Mesenchymal stem cell (in vitro differentiated cells and primary cell): ENCODE data around the gene GPBP1. TPM values are rescaled to one million over a fixed set of nuclear protein-coding genes. Genes with fewer than 3 reads are reported as not detected.
A peak's percentile ranks its signal among the peaks of the same experiment; 100 is the strongest.

Source experiments
- DNase-seq: peaks from one replicate; pipeline ENCODE4 v3.0.0-alpha.2; 2013
- H2AFZ ChIP-seq: one replicate; pipeline ENCODE4 v1.6.1; 2013; ENCODE audit warnings: low read depth, mild to moderate bottlenecking, control low read depth, inconsistent platforms, low read length, moderate library complexity
- H2AK5ac ChIP-seq: 2 replicates; pipeline ENCODE4 v1.6.1; 2013; ENCODE audit warnings: low read length, moderate library complexity, mild to moderate bottlenecking, inconsistent platforms; ENCODE audit not compliant: severe bottlenecking
- H2BK120ac ChIP-seq: one replicate; pipeline ENCODE4 v1.6.1; 2013; ENCODE audit warnings: low read depth, mild to moderate bottlenecking, inconsistent platforms, low read length, moderate library complexity
- H2BK12ac ChIP-seq, 2 experiments: one replicate each; pipeline ENCODE4 v1.6.1; 2013; ENCODE audit warnings: inconsistent platforms in 2 of 2, low read length in 2 of 2, mild to moderate bottlenecking in 2 of 2, moderate library complexity in 2 of 2, control low read depth in 1 of 2
- H2BK15ac ChIP-seq: one replicate; pipeline ENCODE4 v1.6.1; 2013; ENCODE audit warnings: mild to moderate bottlenecking, low read depth, inconsistent platforms; ENCODE audit not compliant: poor library complexity, severe bottlenecking
- H2BK5ac ChIP-seq: 2 replicates; pipeline ENCODE4 v1.6.1; 2013; ENCODE audit warnings: low read depth, mild to moderate bottlenecking, low read length, control low read depth, inconsistent platforms; ENCODE audit not compliant: poor library complexity, severe bottlenecking
- H3K14ac ChIP-seq, 2 experiments: one replicate each; pipeline ENCODE4 v1.6.1; 2013; ENCODE audit warnings: inconsistent platforms in 2 of 2, low read length in 2 of 2, control low read depth in 1 of 2, mild to moderate bottlenecking in 1 of 2, moderate library complexity in 1 of 2
- H3K18ac ChIP-seq, 2 experiments: one replicate each; pipeline ENCODE4 v1.6.1; 2013; ENCODE audit warnings: inconsistent platforms in 2 of 2, low read length in 2 of 2, control low read depth in 1 of 2, low read depth in 1 of 2, mild to moderate bottlenecking in 1 of 2
- H3K23ac ChIP-seq, 2 experiments: one replicate each; pipeline ENCODE4 v1.6.1; 2013; ENCODE audit warnings: inconsistent platforms in 2 of 2, low read length in 2 of 2, mild to moderate bottlenecking in 2 of 2, moderate library complexity in 2 of 2, control low read depth in 1 of 2
- H3K27ac ChIP-seq: 2 replicates; pipeline ENCODE4 v1.5.1; 2013; ENCODE audit warnings: mild to moderate bottlenecking, moderate library complexity, low read length, control low read depth, inconsistent platforms; ENCODE audit not compliant: poor library complexity, severe bottlenecking
- H3K27me3 ChIP-seq, 2 experiments: 2 replicates each; pipeline versions ENCODE4 v1.6.1 to v1.7.0; 2013; ENCODE audit warnings: low read length in 2 of 2, mild to moderate bottlenecking in 2 of 2, moderate library complexity in 2 of 2, control low read depth in 1 of 2, inconsistent platforms in 1 of 2; ENCODE audit not compliant: control insufficient read depth in 1 of 2, insufficient read depth in 1 of 2
- H3K36me3 ChIP-seq, 2 experiments: 2 replicates each; pipeline versions ENCODE4 v1.6.1 to v1.7.0; 2013; ENCODE audit warnings: low read length in 2 of 2, control low read depth in 1 of 2, inconsistent platforms in 1 of 2, low read depth in 1 of 2, mild to moderate bottlenecking in 1 of 2; ENCODE audit not compliant: insufficient read depth in 2 of 2, control insufficient read depth in 1 of 2
- H3K4ac ChIP-seq, 2 experiments: one replicate each; pipeline ENCODE4 v1.6.1; 2013; ENCODE audit warnings: inconsistent platforms in 2 of 2, low read length in 2 of 2, mild to moderate bottlenecking in 2 of 2, moderate library complexity in 2 of 2, control low read depth in 1 of 2, low read depth in 1 of 2
- H3K4me1 ChIP-seq: 2 replicates; pipeline ENCODE4 v1.6.1; 2013; ENCODE audit warnings: low read depth, low read length, control low read depth; ENCODE audit not compliant: control insufficient read depth, insufficient read depth
- H3K4me2 ChIP-seq: 2 replicates; pipeline ENCODE4 v1.6.1; 2013; ENCODE audit warnings: low read length, mild to moderate bottlenecking, inconsistent platforms; ENCODE audit not compliant: poor library complexity, severe bottlenecking
- H3K4me3 ChIP-seq, 2 experiments: 2 replicates each; pipeline versions ENCODE4 v1.5.1 to v1.7.0; 2013; ENCODE audit warnings: low read length in 2 of 2, mild to moderate bottlenecking in 2 of 2, control low read depth in 1 of 2, low read depth in 1 of 2; ENCODE audit not compliant: insufficient read depth in 1 of 2
- H3K79me1 ChIP-seq: replicated peaks from 2 replicates; pipeline ENCODE4 v1.6.1; 2013; ENCODE audit warnings: mild to moderate bottlenecking, control low read depth, low read length, inconsistent platforms; ENCODE audit not compliant: poor library complexity, severe bottlenecking
- H3K9ac ChIP-seq: 2 replicates; pipeline ENCODE4 v1.7.0; 2013; ENCODE audit warnings: mild to moderate bottlenecking, low read length, moderate library complexity
- H3K9me3 ChIP-seq: 2 replicates; pipeline ENCODE4 v1.7.0; 2013; ENCODE audit warnings: mild to moderate bottlenecking, low read length; ENCODE audit not compliant: control insufficient read depth
- H4K8ac ChIP-seq: one replicate; pipeline ENCODE4 v1.6.1; 2013; ENCODE audit warnings: inconsistent platforms, mild to moderate bottlenecking, low read length, moderate library complexity
- H4K91ac ChIP-seq: one replicate; pipeline ENCODE4 v1.6.1; 2013; ENCODE audit warnings: mild to moderate bottlenecking, low read length, inconsistent platforms
- WGBS: methylation state at CpG from one replicate; pipeline ENCODE4 v1.1.7; 2013; ENCODE audit warnings: mixed read lengths; 5-methylcytosine and 5-hydroxymethylcytosine counted together
- polyA plus RNA-seq, 2 experiments: library from polyadenylated mRNA; stranded (reverse); fragments of 200-250 nt; gene quantifications; one replicate each; pipeline ENCODE4 v1.2.3, GENCODE V29; 2013

Gene GPBP1, protein sequence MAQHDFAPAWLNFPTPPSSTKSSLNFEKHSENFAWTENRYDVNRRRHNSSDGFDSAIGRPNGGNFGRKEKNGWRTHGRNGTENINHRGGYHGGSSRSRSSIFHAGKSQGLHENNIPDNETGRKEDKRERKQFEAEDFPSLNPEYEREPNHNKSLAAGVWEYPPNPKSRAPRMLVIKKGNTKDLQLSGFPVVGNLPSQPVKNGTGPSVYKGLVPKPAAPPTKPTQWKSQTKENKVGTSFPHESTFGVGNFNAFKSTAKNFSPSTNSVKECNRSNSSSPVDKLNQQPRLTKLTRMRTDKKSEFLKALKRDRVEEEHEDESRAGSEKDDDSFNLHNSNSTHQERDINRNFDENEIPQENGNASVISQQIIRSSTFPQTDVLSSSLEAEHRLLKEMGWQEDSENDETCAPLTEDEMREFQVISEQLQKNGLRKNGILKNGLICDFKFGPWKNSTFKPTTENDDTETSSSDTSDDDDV
- polyA plus RNA-seq (2013, experiment 1 of 2), result 35.5 TPM
- 37.4 TPM for polyA plus RNA-seq (2013, experiment 2 of 2)

DNA sequence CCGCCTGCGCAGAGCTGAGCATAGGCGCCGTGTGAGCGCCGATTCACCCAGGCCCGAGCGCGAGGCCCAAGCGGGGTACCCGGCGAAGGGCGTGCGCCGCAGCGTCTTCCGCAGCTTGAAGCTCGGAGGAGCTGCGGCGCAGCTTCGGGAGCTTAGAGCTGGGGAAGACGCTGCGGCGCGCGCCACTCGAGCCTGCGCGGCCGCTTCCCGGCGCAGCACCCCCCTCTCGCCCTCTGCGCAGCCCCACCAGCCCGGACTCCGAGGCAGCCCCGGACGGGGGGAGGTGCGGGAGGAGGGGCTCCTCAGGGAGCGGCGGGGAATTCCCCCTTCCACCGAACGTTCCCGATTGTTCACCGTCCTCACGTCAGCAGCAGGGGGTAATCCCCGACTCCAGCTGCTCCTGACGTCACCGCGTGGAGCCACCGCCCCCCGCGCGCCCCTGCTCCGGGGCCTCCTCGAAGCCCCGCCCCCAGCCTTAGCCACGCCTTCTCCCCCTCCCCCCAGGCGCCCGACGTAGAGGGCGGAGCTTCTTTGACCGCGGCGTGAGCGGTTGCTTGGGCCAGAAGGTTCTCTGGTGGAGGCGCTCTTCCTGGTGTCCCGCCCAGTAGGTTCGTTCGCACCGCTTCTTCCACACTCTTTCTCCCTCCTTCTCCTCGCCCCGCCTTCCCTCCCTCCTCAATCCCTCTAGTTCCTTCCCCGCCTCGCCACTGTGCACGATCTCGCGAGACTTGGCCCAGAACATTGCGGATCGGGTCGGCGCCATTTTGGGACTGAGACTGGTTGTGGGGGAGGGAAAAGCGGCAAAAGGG, at the start of gene GPBP1:
GPBP1 (plus strand) TSS at position 741 of the 809 bp plus-strand sequence. CDS start 40,072 bp downstream, outside the sequence.
- under 1% methylated on average over 43 of the region's 83 CpGs for WGBS
- Histone ChIP-seq H3K14ac (peak within 1 kb of the TSS in 1 of 2 experiments; percentile 99), H2BK120ac (peak within 1 kb of the TSS; percentile 92), H2BK12ac (peak within 1 kb of the TSS in 1 of 2 experiments; percentile 49), H3K4me1 (peaks cover 5% of the 10 kb centered on the region), H3K36me3 (peaks cover 3 to 5% of the 10 kb centered on the region in 2 experiments), H3K4ac (peak within 1 kb of the TSS; percentile 82 to 100), H2BK5ac (peak within 1 kb of the TSS; percentile 92), H3K23ac (peak within 1 kb of the TSS; percentile 83 to 96), H3K18ac (peak within 1 kb of the TSS; percentile 97 to 99), H3K9ac (peak within 1 kb of the TSS; percentile 100), H3K4me2 (peak within 1 kb of the TSS; percentile 100), H2AFZ (peak within 1 kb of the TSS; percentile 83), H4K8ac (peak within 1 kb of the TSS; percentile 96), H3K79me1 (peaks cover 3% of the 10 kb centered on the region), H4K91ac (peak within 1 kb of the TSS; percentile 98), H2AK5ac (peak within 1 kb of the TSS; percentile 41), H3K27me3 (no peaks in the 10 kb centered on the region), H3K27ac (peak within 1 kb of the TSS; percentile 99), H3K9me3 (no peaks in the 10 kb centered on the region), H3K4me3 (peak within 1 kb of the TSS; percentile 84 to 95), H2BK15ac (peak within 1 kb of the TSS; percentile 97)
- peak; percentile 100 for DNase-seq

DNA sequence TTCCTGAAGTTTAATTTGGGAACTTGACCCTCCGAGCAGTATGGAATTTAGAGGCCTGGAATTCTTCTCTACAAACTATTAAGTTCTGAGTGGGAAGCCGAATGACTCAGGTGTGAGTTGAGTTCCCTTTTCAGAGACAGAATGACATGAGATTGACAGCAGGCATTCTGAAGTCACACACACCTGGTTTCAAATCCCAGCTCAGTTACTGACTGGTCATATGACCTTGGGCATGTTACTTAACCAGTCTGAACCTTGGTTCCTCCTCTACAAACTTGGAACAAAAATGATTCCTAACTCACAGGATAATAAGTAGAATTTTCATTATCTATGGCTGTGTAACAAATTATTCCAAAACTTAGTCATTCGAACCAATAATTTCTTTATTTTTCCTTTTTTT, 45.5 kb upstream of the GPBP1 start:
- no peak overlapping the region for H3K27ac ChIP-seq
- WGBS, result 89% methylated on average over 2 of the region's 3 CpGs
- H3K9ac ChIP-seq, result no peak overlapping the region
- no peak overlapping the region for H2AFZ ChIP-seq
- H3K4ac ChIP-seq, result no peak overlapping the region
- H3K9me3 ChIP-seq, result no peaks in the 10 kb centered on the region
- no peak overlapping the region for H3K23ac ChIP-seq
- no peak overlapping the region for H3K14ac ChIP-seq
- H2BK15ac ChIP-seq, result no peak overlapping the region
- no peak overlapping the region for H3K18ac ChIP-seq
- no peak overlapping the region for H4K8ac ChIP-seq
- H3K27me3 ChIP-seq, result no peaks in the 10 kb centered on the region
- no peaks in the 10 kb centered on the region for H3K36me3 ChIP-seq
- no peak overlapping the region for H2BK120ac ChIP-seq
- H4K91ac ChIP-seq, result no peak overlapping the region
- H3K4me1 ChIP-seq, result no peaks in the 10 kb centered on the region
- no peak overlapping the region for H2AK5ac ChIP-seq
- no peak for DNase-seq
- H3K79me1 ChIP-seq, result no peaks in the 10 kb centered on the region
- no peak overlapping the region for H2BK12ac ChIP-seq
- H3K4me2 ChIP-seq, result no peak overlapping the region
- H2BK5ac ChIP-seq, result no peak overlapping the region
- H3K4me3 ChIP-seq, result no peak overlapping the region

DNA sequence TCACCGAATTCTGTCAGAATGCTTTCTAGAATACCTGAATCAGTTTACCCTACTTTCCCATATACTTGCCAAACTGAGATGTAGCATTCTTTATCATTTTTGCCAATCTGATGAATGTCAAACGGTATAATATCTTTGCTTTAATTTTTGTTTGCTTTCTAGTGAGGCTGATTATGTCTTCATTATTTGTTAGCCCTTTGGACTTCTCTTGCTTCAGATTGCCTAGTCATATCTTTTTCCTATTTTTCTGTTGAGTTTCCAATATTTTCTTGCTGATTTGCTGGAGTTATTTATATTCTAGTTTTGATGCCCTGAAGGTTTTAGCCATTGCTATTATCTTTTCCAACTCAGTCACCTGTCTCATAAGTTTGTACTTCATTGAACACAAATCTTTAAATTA, 40.3 kb upstream of the GPBP1 start:
- no peaks in the 10 kb centered on the region for H3K27me3 ChIP-seq
- no peak overlapping the region for H2BK5ac ChIP-seq
- no peak overlapping the region for H2BK15ac ChIP-seq
- no peak overlapping the region for H2AK5ac ChIP-seq
- H3K79me1 ChIP-seq, result no peaks in the 10 kb centered on the region
- no peak overlapping the region for H3K4me2 ChIP-seq
- no peak overlapping the region for H3K27ac ChIP-seq
- H4K91ac ChIP-seq, result no peak overlapping the region
- no peak for DNase-seq
- H3K9ac ChIP-seq, result no peak overlapping the region
- no peak overlapping the region for H4K8ac ChIP-seq
- no peak overlapping the region for H2BK120ac ChIP-seq
- H3K4me1 ChIP-seq, result no peaks in the 10 kb centered on the region
- H3K36me3 ChIP-seq, result no peaks in the 10 kb centered on the region
- no peak overlapping the region for H3K4me3 ChIP-seq
- no peak overlapping the region for H3K23ac ChIP-seq
- no peak overlapping the region for H2BK12ac ChIP-seq
- H3K9me3 ChIP-seq, result no peaks in the 10 kb centered on the region
- 92% methylated on average over 2 of the region's 2 CpGs for WGBS
- H3K18ac ChIP-seq, result no peak overlapping the region
- no peak overlapping the region for H3K14ac ChIP-seq
- no peak overlapping the region for H3K4ac ChIP-seq
- H2AFZ ChIP-seq, result no peak overlapping the region

DNA sequence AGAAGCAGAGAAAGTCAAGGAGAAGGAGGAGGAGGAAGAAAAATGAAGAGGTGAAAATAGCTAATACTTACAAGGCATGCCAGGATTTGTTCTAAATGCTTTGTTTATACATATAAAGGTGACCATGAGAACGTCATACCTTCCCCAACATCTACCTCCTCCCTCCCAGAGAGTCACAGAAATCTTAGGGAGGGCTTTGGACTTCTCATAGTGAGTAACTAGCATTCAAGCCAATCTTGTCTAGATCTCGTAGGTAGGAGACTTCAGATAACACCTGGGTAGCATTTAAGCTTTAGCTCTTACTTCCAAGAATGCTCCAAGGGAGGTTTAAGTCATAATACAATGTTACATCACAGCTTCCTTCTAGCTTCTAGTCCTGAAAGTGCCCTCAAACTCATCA, 36.5 kb upstream of the GPBP1 start:
- no peaks in the 10 kb centered on the region for H3K36me3 ChIP-seq
- H3K4me2 ChIP-seq, result no peak overlapping the region
- no peak overlapping the region for H3K9ac ChIP-seq
- H3K9me3 ChIP-seq, result no peaks in the 10 kb centered on the region
- no peak overlapping the region for H3K18ac ChIP-seq
- H3K79me1 ChIP-seq, result no peaks in the 10 kb centered on the region
- H3K23ac ChIP-seq, result no peak overlapping the region
- no peaks in the 10 kb centered on the region for H3K27me3 ChIP-seq
- H2AK5ac ChIP-seq, result no peak overlapping the region
- no peak overlapping the region for H2BK12ac ChIP-seq
- no peak overlapping the region for H2AFZ ChIP-seq
- no peak overlapping the region for H3K4ac ChIP-seq
- no peak overlapping the region for H2BK120ac ChIP-seq
- no peak overlapping the region for H3K4me3 ChIP-seq
- no peaks in the 10 kb centered on the region for H3K4me1 ChIP-seq
- DNase-seq, result no peak
- no peak overlapping the region for H3K27ac ChIP-seq
- no peak overlapping the region for H4K91ac ChIP-seq
- H3K14ac ChIP-seq, result no peak overlapping the region
- 89% methylated on average over 1 of the region's 2 CpGs for WGBS
- no peak overlapping the region for H4K8ac ChIP-seq
- H2BK15ac ChIP-seq, result no peak overlapping the region
- no peak overlapping the region for H2BK5ac ChIP-seq
